ENCODE data around the gene CTXND1. TPM values are rescaled to one million over a fixed set of nuclear protein-coding genes. Genes with fewer than 3 reads are reported as not detected.
A peak's percentile ranks its signal among the peaks of the same experiment; 100 is the strongest.

Gene CTXND1
- total and polyA plus RNA-seq, 2 donors (not counting 1 experiment from before 2014, with no cell fraction given): under 0.01 to 0.01 TPM

DNA sequence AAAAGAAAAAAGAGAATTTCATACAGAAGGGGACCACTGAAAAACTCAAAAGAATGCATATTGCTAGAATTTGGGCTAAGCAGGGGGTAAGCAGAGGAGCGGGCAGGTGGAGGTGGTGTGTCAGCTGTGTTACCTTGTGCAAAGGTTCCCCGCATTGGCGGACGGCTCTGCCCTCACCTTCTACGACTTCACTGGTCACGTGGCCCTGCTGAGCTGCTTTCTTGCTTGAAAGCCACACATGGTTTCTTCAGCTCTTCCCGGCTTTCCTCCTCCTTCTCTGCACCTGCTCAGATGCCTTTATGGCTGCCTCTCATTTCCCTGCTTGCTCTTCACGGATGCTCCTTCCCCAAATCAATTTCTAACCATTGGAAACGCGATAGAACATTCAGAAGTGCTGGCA is 68.7 kb downstream of the CTXND1 start:
- TF ChIP-seq, protein P1, sequence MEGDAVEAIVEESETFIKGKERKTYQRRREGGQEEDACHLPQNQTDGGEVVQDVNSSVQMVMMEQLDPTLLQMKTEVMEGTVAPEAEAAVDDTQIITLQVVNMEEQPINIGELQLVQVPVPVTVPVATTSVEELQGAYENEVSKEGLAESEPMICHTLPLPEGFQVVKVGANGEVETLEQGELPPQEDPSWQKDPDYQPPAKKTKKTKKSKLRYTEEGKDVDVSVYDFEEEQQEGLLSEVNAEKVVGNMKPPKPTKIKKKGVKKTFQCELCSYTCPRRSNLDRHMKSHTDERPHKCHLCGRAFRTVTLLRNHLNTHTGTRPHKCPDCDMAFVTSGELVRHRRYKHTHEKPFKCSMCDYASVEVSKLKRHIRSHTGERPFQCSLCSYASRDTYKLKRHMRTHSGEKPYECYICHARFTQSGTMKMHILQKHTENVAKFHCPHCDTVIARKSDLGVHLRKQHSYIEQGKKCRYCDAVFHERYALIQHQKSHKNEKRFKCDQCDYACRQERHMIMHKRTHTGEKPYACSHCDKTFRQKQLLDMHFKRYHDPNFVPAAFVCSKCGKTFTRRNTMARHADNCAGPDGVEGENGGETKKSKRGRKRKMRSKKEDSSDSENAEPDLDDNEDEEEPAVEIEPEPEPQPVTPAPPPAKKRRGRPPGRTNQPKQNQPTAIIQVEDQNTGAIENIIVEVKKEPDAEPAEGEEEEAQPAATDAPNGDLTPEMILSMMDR (conservative IDR thresholded peaks at IDR 0.05 in 1 of 2, IDR thresholded peaks at IDR 0.05 in 1 of 2; ENCODE audit: low read depth in 1 of 2, low read length in 2 of 2): no peak
- no peak for TF ChIP-seq EZH2 (IDR thresholded peaks at IDR 0.05; ENCODE audit: low read length, missing control alignments)
- H3K79me2 ChIP-seq (ENCODE audit: control insufficient read depth, insufficient read depth, low read length): no peaks in the 10 kb centered on the region
- H3K27me3 ChIP-seq (ENCODE audit: control insufficient read depth, insufficient read depth, low read length): no peaks in the 10 kb centered on the region
- no peak overlapping the region for H3K9ac ChIP-seq (ENCODE audit: insufficient read depth, low read length)
- no peaks in the 10 kb centered on the region for H4K20me1 ChIP-seq (ENCODE audit: control insufficient read depth, extremely low read depth, insufficient read depth, low read length)
- peaks cover 18% of the 10 kb centered on the region for H3K36me3 ChIP-seq (ENCODE audit: control insufficient read depth, insufficient read depth, low read length)
- no peak overlapping the region for H3K4me3 ChIP-seq (replicated peaks in 1 of 4; ENCODE audit: control extremely low read depth in 1 of 4, insufficient read depth in 1 of 4, low read depth in 3 of 4, low read length in 4 of 4)
- DNase-seq (ENCODE audit: low read depth in 2 of 2): no peak
- H3K27ac ChIP-seq (ENCODE audit: insufficient read depth, low read length): no peak overlapping the region
- H3K4me2 ChIP-seq (ENCODE audit: extremely low read depth, insufficient read depth, low read length): no peak overlapping the region
- peaks cover 16% of the 10 kb centered on the region for H3K4me1 ChIP-seq (ENCODE audit: control insufficient read depth, extremely low read depth, insufficient read depth, low read length)
- H2AFZ ChIP-seq (ENCODE audit: low read length): no peak overlapping the region
- no peaks in the 10 kb centered on the region for H3K9me3 ChIP-seq (ENCODE audit: control insufficient read depth, insufficient read depth, low read depth, low read length)

DNA sequence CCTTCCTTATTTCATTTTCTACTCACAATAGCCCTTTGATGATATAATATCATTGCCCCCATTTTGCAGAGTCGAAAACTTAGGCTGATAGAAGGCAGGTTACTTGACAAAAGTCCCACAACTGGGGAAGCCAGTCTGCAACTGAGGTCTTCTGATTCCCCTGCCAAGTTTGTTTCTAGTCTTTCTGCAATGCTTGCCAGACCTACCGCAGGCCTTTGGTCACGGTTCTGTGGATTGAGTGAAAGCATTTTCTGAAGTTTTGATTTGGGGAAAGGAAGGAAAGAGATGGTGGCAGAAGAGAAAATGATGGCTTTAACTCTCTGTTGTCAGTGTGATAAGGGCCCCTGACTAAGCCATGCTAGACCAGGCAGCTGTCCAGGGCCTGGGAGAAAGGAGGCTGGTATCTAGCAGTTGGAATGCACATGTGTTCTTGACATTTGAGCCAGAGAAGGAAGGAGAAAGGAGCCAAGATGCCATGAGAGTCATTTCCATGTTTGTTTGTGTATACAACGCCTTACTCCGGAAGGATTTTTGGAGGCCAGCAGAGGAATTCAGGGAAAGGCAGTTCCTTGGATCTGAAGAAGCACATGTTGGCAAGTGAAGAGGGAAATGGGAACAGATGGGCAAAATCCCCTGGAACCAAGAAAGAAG is 69.3 kb downstream of the CTXND1 start:
- Histone ChIP-seq H3K4me3 (replicated peaks in 1 of 4; ENCODE audit: control extremely low read depth in 1 of 4, insufficient read depth in 1 of 4, low read depth in 3 of 4, low read length in 4 of 4) (no peak overlapping the region), H3K4me2 (ENCODE audit: extremely low read depth, insufficient read depth, low read length) (peak overlapping the region; percentile 1), H3K79me2 (ENCODE audit: control insufficient read depth, insufficient read depth, low read length) (no peaks in the 10 kb centered on the region), H2AFZ (ENCODE audit: low read length) (no peak overlapping the region), H3K9me3 (ENCODE audit: control insufficient read depth, insufficient read depth, low read depth, low read length) (no peaks in the 10 kb centered on the region), H3K9ac (ENCODE audit: insufficient read depth, low read length) (no peak overlapping the region), H4K20me1 (ENCODE audit: control insufficient read depth, extremely low read depth, insufficient read depth, low read length) (no peaks in the 10 kb centered on the region), H3K36me3 (ENCODE audit: control insufficient read depth, insufficient read depth, low read length) (peaks cover 18% of the 10 kb centered on the region), H3K4me1 (ENCODE audit: control insufficient read depth, extremely low read depth, insufficient read depth, low read length) (peaks cover 16% of the 10 kb centered on the region), H3K27me3 (ENCODE audit: control insufficient read depth, insufficient read depth, low read length) (no peaks in the 10 kb centered on the region), H3K27ac (ENCODE audit: insufficient read depth, low read length) (no peak overlapping the region)
- TF ChIP-seq EZH2 (IDR thresholded peaks at IDR 0.05; ENCODE audit: low read length, missing control alignments): no peak
- TF ChIP-seq, protein P1 (conservative IDR thresholded peaks at IDR 0.05 in 1 of 2, IDR thresholded peaks at IDR 0.05 in 1 of 2; ENCODE audit: low read depth in 1 of 2, low read length in 2 of 2): no peak
- peak; percentile 83 to 84 for DNase-seq (ENCODE audit: low read depth in 2 of 2)

DNA sequence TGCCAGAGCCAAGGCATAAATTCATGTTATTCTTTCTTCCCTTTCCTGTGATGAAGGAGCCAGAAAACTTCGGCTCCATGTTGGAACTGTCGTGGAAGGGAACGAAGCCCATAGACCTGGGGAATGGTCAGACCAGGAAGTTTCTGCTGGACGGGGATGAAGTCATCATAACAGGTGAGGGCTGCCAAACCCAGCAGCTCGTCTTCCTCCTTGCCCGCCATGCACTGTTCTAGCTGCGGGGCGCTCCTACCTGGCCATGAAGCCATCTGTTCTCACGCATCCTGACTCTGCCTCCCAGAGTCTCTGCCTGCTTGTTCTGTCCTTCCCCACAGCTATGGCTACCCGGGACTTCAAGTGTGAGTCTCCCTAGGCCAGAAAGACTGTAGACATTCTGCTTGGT is 71.0 kb downstream of the CTXND1 start:
- no peak overlapping the region for H2AFZ ChIP-seq (ENCODE audit: low read length)
- H3K9me3 ChIP-seq (ENCODE audit: control insufficient read depth, insufficient read depth, low read depth, low read length): no peaks in the 10 kb centered on the region
- H3K27ac ChIP-seq (ENCODE audit: insufficient read depth, low read length): no peak overlapping the region
- H3K4me3 ChIP-seq (replicated peaks in 1 of 4; ENCODE audit: control extremely low read depth in 1 of 4, insufficient read depth in 1 of 4, low read depth in 3 of 4, low read length in 4 of 4): no peak overlapping the region
- DNase-seq (ENCODE audit: low read depth in 2 of 2): no peak
- H3K4me1 ChIP-seq (ENCODE audit: control insufficient read depth, extremely low read depth, insufficient read depth, low read length): peaks cover 16% of the 10 kb centered on the region
- TF ChIP-seq, protein P1 (conservative IDR thresholded peaks at IDR 0.05 in 1 of 2, IDR thresholded peaks at IDR 0.05 in 1 of 2; ENCODE audit: low read depth in 1 of 2, low read length in 2 of 2): no peak
- no peak for TF ChIP-seq EZH2 (IDR thresholded peaks at IDR 0.05; ENCODE audit: low read length, missing control alignments)
- H3K36me3 ChIP-seq (ENCODE audit: control insufficient read depth, insufficient read depth, low read length): peaks cover 17% of the 10 kb centered on the region
- no peak overlapping the region for H3K9ac ChIP-seq (ENCODE audit: insufficient read depth, low read length)
- no peaks in the 10 kb centered on the region for H4K20me1 ChIP-seq (ENCODE audit: control insufficient read depth, extremely low read depth, insufficient read depth, low read length)
- H3K79me2 ChIP-seq (ENCODE audit: control insufficient read depth, insufficient read depth, low read length): no peaks in the 10 kb centered on the region
- no peaks in the 10 kb centered on the region for H3K27me3 ChIP-seq (ENCODE audit: control insufficient read depth, insufficient read depth, low read length)
- H3K4me2 ChIP-seq (ENCODE audit: extremely low read depth, insufficient read depth, low read length): no peak overlapping the region

Measured in fibroblast of lung (primary cell).